Gastroesophageal sphincter (tissue), 4 donors: ENCODE data around the gene PPP1R12C. TPM values are rescaled to one million over a fixed set of nuclear protein-coding genes. Genes with fewer than 3 reads are reported as not detected.
"Not testable (repeated sequence)": the region's sequence is repeated elsewhere in the genome, so short reads cannot be mapped to it uniquely, and the experiment has no call there.

Experiments used
- ATAC-seq: fragments of 150-250 bp; one replicate; pipeline ENCODE4 v1.9.1; 2016; ENCODE audit warnings: mild to moderate bottlenecking, moderate library complexity
- H3K27ac ChIP-seq, 4 donors: fragments of 200-600 bp; sonication (generic) in 3 of 4; 1 replicate in 3 of 4; 2 replicates in 1 of 4; pipeline ENCODE4 v1.5.1; 2016 to 2019
- H3K27me3 ChIP-seq: fragments of 200-600 bp; sonication (generic); one replicate; pipeline ENCODE4 v1.5.1; 2019
- H3K36me3 ChIP-seq, 2 donors: fragments of 200-600 bp; sonication (generic); one replicate each; pipeline ENCODE4 v1.5.1; 2019; ENCODE audit warnings: control low read depth in 1 of 2
- H3K4me1 ChIP-seq, 3 donors: fragments of 200-600 bp; sonication (generic); 1 replicate in 2 of 3; 2 replicates in 1 of 3; pipeline ENCODE4 v1.5.1; 2016 to 2019; ENCODE audit warnings: control low read depth in 2 of 3
- H3K4me3 ChIP-seq, 2 donors: fragments of 200-600 bp; sonication (generic); one replicate each; pipeline ENCODE4 v1.5.1; 2019; ENCODE audit warnings: mild to moderate bottlenecking in 1 of 2, moderate library complexity in 1 of 2
- H3K9me3 ChIP-seq, 3 donors: fragments of 200-600 bp; sonication (generic); one replicate each; pipeline ENCODE4 v1.5.1; 2017 to 2019; ENCODE audit warnings: control low read depth in 2 of 3
- CTCF ChIP-seq, 4 experiments: fragments of 200-600 bp in 2 of 4; fragments of 450-650 bp in 2 of 4; sonication (generic) in 1 of 4; IDR thresholded peaks; one replicate each; pipeline ENCODE4 v1.5.1; 2017 to 2019; ENCODE audit warnings: antibody characterized with exemption in 4 of 4, mild to moderate bottlenecking in 2 of 4, moderate library complexity in 2 of 4
- EP300 ChIP-seq: sonication (generic); formaldehyde crosslinking; IDR thresholded peaks from one replicate; pipeline ENCODE4 v1.6.1; 2017; ENCODE audit warnings: antibody characterized with exemption, mild to moderate bottlenecking
- POLR2A ChIP-seq, 2 donors: fragments of 450-650 bp; IDR thresholded peaks; one replicate each; pipeline ENCODE4 v1.6.1; 2017; ENCODE audit warnings: antibody characterized with exemption in 2 of 2, mild to moderate bottlenecking in 2 of 2, moderate library complexity in 1 of 2
- POLR2AphosphoS5 ChIP-seq: sonication (generic); formaldehyde crosslinking; IDR thresholded peaks from one replicate; pipeline ENCODE4 v1.6.1; 2017; ENCODE audit warnings: antibody characterized with exemption
- WGBS, 2 donors: methylation state at CpG; one replicate each; pipeline ENCODE4 v1.1.5; 2018; ENCODE audit warnings: low coverage in 1 of 2; 5-methylcytosine and 5-hydroxymethylcytosine counted together
- total RNA-seq, 4 donors: library from RNA; depleted of rRNA; stranded (reverse); fragments of >200 nt; gene quantifications; one replicate each; pipeline ENCODE4 v1.1.0, GENCODE V29; 2016

The PPP1R12C gene
- total RNA-seq, 4 donors from 2014 or later, result 268 to 479 (median 276) TPM

- peaks cover 0 to 7% (median 0%) of the 10 kb centered on the region in 3 donors for H3K4me1 ChIP-seq
- H3K27me3 ChIP-seq, result peaks cover 89% of the 10 kb centered on the region
- TF ChIP-seq POLR2A (IDR thresholded peaks at IDR 0.05) (no peak), POLR2AphosphoS5 (no peak), CTCF (IDR thresholded peaks at IDR 0.05) (no peak), EP300 (no peak)
- H3K36me3 ChIP-seq, result no peaks in the 10 kb centered on the region
- H3K27ac ChIP-seq, result no peak overlapping the region
- 43 to 90% methylated on average over 4 to 6 of the region's 10 CpGs for WGBS, 2 donors
- ATAC-seq, result no peak
- peaks cover 0 to 18% (median 0%) of the 10 kb centered on the region in 3 donors for H3K9me3 ChIP-seq
- H3K4me3 ChIP-seq, result no peak overlapping the region
Observed at GRCh38 chr19:55070466-55071128, 46.8 kb downstream of the PPP1R12C start.

GRCh38 chr19:55069865-55070197 lies 47.6 kb downstream of the PPP1R12C start:
- no peak overlapping the region for H3K27ac ChIP-seq
- TF ChIP-seq POLR2AphosphoS5, result no peak
- TF ChIP-seq CTCF (IDR thresholded peaks at IDR 0.05), result no peak
- TF ChIP-seq EP300, result no peak
- no peak for TF ChIP-seq POLR2A (IDR thresholded peaks at IDR 0.05)
- H3K4me3 ChIP-seq, result no peak overlapping the region
- H3K36me3 ChIP-seq, result no peaks in the 10 kb centered on the region
- no peak for ATAC-seq
- peaks cover 0 to 7% (median 0%) of the 10 kb centered on the region in 3 donors for H3K4me1 ChIP-seq
- H3K9me3 ChIP-seq, result peaks cover 0 to 18% (median 0%) of the 10 kb centered on the region in 3 donors
- 95 to 100% methylated on average over 1 to 2 of the region's 2 CpGs for WGBS, 2 donors
- H3K27me3 ChIP-seq, result peaks cover 82% of the 10 kb centered on the region

GRCh38 chr19:55068950-55069864 lies 48.2 kb downstream of the PPP1R12C start:
- 9 to 19% methylated on average over 7 to 8 of the region's 30 CpGs for WGBS, 2 donors
- Histone ChIP-seq H3K27ac (no peak overlapping the region), H3K36me3 (no peaks in the 10 kb centered on the region), H3K27me3 (peaks cover 76% of the 10 kb centered on the region), H3K4me1 (peaks cover 0 to 7% (median 0%) of the 10 kb centered on the region in 3 donors), H3K4me3 (peak overlapping the region in 1 of 2 donors; percentile 1), H3K9me3 (peaks cover 0 to 18% (median 0%) of the 10 kb centered on the region in 3 donors)
- ATAC-seq, result peak; percentile 53
- no peak for TF ChIP-seq CTCF (IDR thresholded peaks at IDR 0.05)
- no peak for TF ChIP-seq POLR2AphosphoS5
- TF ChIP-seq POLR2A (IDR thresholded peaks at IDR 0.05), result no peak
- TF ChIP-seq EP300, result no peak

GRCh38 chr19:55067869-55068268 lies 49.6 kb downstream of the PPP1R12C start:
- ATAC-seq, result no peak
- 0 to 33% methylated on average over 1 to 3 of the region's 3 CpGs for whole genome bisulfite sequencing, 2 donors
- Histone ChIP-seq H3K27ac (no peak overlapping the region), H3K27me3 (peaks cover 62% of the 10 kb centered on the region), H3K9me3 (peaks cover 0 to 9% (median 0%) of the 10 kb centered on the region in 3 donors), H3K36me3 (no peaks in the 10 kb centered on the region), H3K4me1 (peaks cover 0 to 7% (median 0%) of the 10 kb centered on the region in 3 donors), H3K4me3 (no peak overlapping the region)
- TF ChIP-seq POLR2AphosphoS5 (no peak), POLR2A (IDR thresholded peaks at IDR 0.05) (no peak)

GRCh38 chr19:55066107-55066709 lies 51.2 kb downstream of the PPP1R12C start:
- Histone ChIP-seq H3K4me1 (peaks cover 0 to 20% (median 8%) of the 10 kb centered on the region in 3 donors), H3K27me3 (peaks cover 46% of the 10 kb centered on the region), H3K27ac (no peak overlapping the region), H3K4me3 (no peak overlapping the region), H3K9me3 (peaks cover 0 to 4% (median 0%) of the 10 kb centered on the region in 3 donors), H3K36me3 (no peaks in the 10 kb centered on the region)
- no peak for ATAC-seq
- no peak for TF ChIP-seq POLR2A (IDR thresholded peaks at IDR 0.05)
- no peak for TF ChIP-seq EP300
- TF ChIP-seq POLR2AphosphoS5, result no peak
- TF ChIP-seq CTCF (IDR thresholded peaks at IDR 0.05), result no peak
- WGBS, 2 donors, result 18 to 21% methylated on average over 2 of the region's 2 CpGs

- ATAC-seq, H3K4me3 ChIP-seq, H3K9me3 ChIP-seq, H3K27ac ChIP-seq, H3K36me3 ChIP-seq: not testable (repeated sequence)
- Histone ChIP-seq H3K27me3 (peaks cover 39% of the 10 kb centered on the region), H3K4me1 (peaks cover 0 to 27% (median 8%) of the 10 kb centered on the region in 3 donors)
- 80 to 87% methylated on average over 5 to 9 of the region's 9 CpGs for WGBS, 2 donors
Observed at GRCh38 chr19:55065516-55065915, 51.9 kb downstream of the PPP1R12C start.
